CD4-positive, alpha-beta memory T cell (primary cell): ENCODE results near the gene NAA11. TPM values are rescaled to one million over a fixed set of nuclear protein-coding genes. Genes with fewer than 3 reads are reported as not detected.

ENCODE experiments used
- CTCF ChIA-PET: fragments of 350-600 bp; sonication (Branson Sonifier 250); formaldehyde crosslinking; loops from one replicate; lab custom pipeline; 2021; ENCODE audit warnings: inconsistent platforms; ENCODE audit not compliant: partially characterized antibody; lab: Charles Lee
- POLR2A ChIA-PET: fragments of 350-600 bp; sonication (Branson Sonifier 250); formaldehyde crosslinking; loops from one replicate; lab custom pipeline; 2021; ENCODE audit not compliant: partially characterized antibody; lab: Charles Lee
- DNase-seq, 5 donors: peaks; one replicate each; pipeline versions ENCODE4 v3.0.0 to v3.0.0-alpha.2; 2020 to 2022; ENCODE audit warnings: mixed read lengths in 1 of 5
- H3K27ac ChIP-seq: one replicate; pipeline ENCODE4 v1.7.0; 2013; ENCODE audit warnings: low read depth, low read length
- H3K27me3 ChIP-seq: 2 replicates; pipeline ENCODE4 v1.7.0; 2013; ENCODE audit warnings: mild to moderate bottlenecking, low read length, moderate library complexity; ENCODE audit not compliant: insufficient read depth
- H3K36me3 ChIP-seq: 2 replicates; pipeline ENCODE4 v1.7.0; 2013; ENCODE audit warnings: mild to moderate bottlenecking, low read length, moderate library complexity; ENCODE audit not compliant: insufficient read depth
- H3K4me1 ChIP-seq: 2 replicates; pipeline ENCODE4 v1.7.0; 2013; ENCODE audit warnings: mild to moderate bottlenecking, low read length, moderate library complexity; ENCODE audit not compliant: insufficient read depth
- H3K4me3 ChIP-seq, 2 donors: one replicate each; pipeline ENCODE4 v1.7.0; 2013; ENCODE audit warnings: low read length in 2 of 2, mild to moderate bottlenecking in 1 of 2
- H3K9me3 ChIP-seq, 2 donors: one replicate each; pipeline ENCODE4 v1.7.0; 2013; ENCODE audit warnings: low read length in 2 of 2, control low read depth in 1 of 2; ENCODE audit not compliant: control insufficient read depth in 1 of 2
- H3K27ac Mint-ChIP-seq, 7 donors: one replicate each; pipeline ENCODE4 v1.8.0; 2020 to 2021; ENCODE audit warnings: mixed read lengths in 7 of 7, mild to moderate bottlenecking in 6 of 7, inconsistent platforms in 3 of 7, moderate library complexity in 3 of 7
- H3K27me3 Mint-ChIP-seq, 2 donors: one replicate each; pipeline ENCODE4 v1.8.0; 2020 to 2021; ENCODE audit warnings: mixed read lengths in 2 of 2
- H3K36me3 Mint-ChIP-seq, 2 donors: one replicate each; pipeline ENCODE4 v1.8.0; 2020 to 2021; ENCODE audit warnings: mixed read lengths in 2 of 2, inconsistent platforms in 1 of 2, mild to moderate bottlenecking in 1 of 2
- H3K4me1 Mint-ChIP-seq, 4 donors: one replicate each; pipeline ENCODE4 v1.8.0; 2020 to 2021; ENCODE audit warnings: mixed read lengths in 4 of 4, mild to moderate bottlenecking in 1 of 4
- H3K4me3 Mint-ChIP-seq, 8 donors: one replicate each; pipeline ENCODE4 v1.8.0; 2020 to 2021; ENCODE audit warnings: mixed read lengths in 8 of 8, mild to moderate bottlenecking in 7 of 8, moderate library complexity in 6 of 8, inconsistent platforms in 3 of 8
- H3K9me3 Mint-ChIP-seq, 8 donors: one replicate each; pipeline ENCODE4 v1.8.0; 2020 to 2021; ENCODE audit warnings: mixed read lengths in 8 of 8, mild to moderate bottlenecking in 5 of 8, inconsistent platforms in 3 of 8, moderate library complexity in 1 of 8
- intact Hi-C: fragments of 100-400 bp; cut with micrococcal nuclease; formaldehyde crosslinking; loops from one replicate; pipeline ENCODE4 v1.15.1; 2023
- polyA plus RNA-seq, 2 donors: library from polyadenylated mRNA; unstranded; fragments of 300-500 nt; fragmentation: Illumina TruSeq; gene quantifications; one replicate each; pipeline ENCODE4 v1.2.3, GENCODE V29; 2021
- total RNA-seq, 2 experiments: library from RNA; stranded (reverse); gene quantifications; one replicate each; pipeline ENCODE4 v1.2.3, GENCODE V29; 2021

Gene NAA11
- total and polyA plus RNA-seq, 4 experiments from 2014 or later, result not detected

GRCh38 chr4:79357365-79357764 lies 31.5 kb upstream of the NAA11 start:
- Mint-ChIP-seq H3K9me3 (no peaks in the 10 kb centered on the region), H3K4me3 (no peak overlapping the region), H3K36me3 (no peaks in the 10 kb centered on the region), H3K27me3 (no peaks in the 10 kb centered on the region), H3K4me1 (no peaks in the 10 kb centered on the region), H3K27ac (no peak overlapping the region)
- Histone ChIP-seq H3K36me3 (no peaks in the 10 kb centered on the region), H3K4me1 (no peaks in the 10 kb centered on the region), H3K27ac (no peak overlapping the region), H3K9me3 (no peaks in the 10 kb centered on the region), H3K4me3 (no peak overlapping the region), H3K27me3 (no peaks in the 10 kb centered on the region)
- ChIA-PET POLR2A (no interaction called here), CTCF (no interaction called here)
- intact Hi-C loops, result no loop called here
- DNase-seq, result no peak

- ChIA-PET POLR2A (no interaction called here), CTCF (no interaction called here)
- Mint-ChIP-seq H3K27ac (no peak overlapping the region), H3K4me1 (no peaks in the 10 kb centered on the region), H3K9me3 (peaks cover 2 to 9% (median 6%) of the 10 kb centered on the region in 8 donors), H3K36me3 (no peaks in the 10 kb centered on the region), H3K4me3 (no peak overlapping the region), H3K27me3 (peaks cover 0 to 1% of the 10 kb centered on the region in 2 donors)
- intact Hi-C loops, result no loop called here
- no peaks in the 10 kb centered on the region for H3K4me1 ChIP-seq
- H3K27ac ChIP-seq, result no peak overlapping the region
- no peaks in the 10 kb centered on the region for H3K36me3 ChIP-seq
- no peak for DNase-seq
- no peaks in the 10 kb centered on the region for H3K9me3 ChIP-seq
- H3K4me3 ChIP-seq, result no peak overlapping the region
- no peaks in the 10 kb centered on the region for H3K27me3 ChIP-seq
Observed at GRCh38 chr4:79353075-79353474, 27.2 kb upstream of the NAA11 start.

- Mint-ChIP-seq H3K27me3 (peaks cover 0 to 3% of the 10 kb centered on the region in 2 donors), H3K4me3 (no peak overlapping the region), H3K36me3 (no peaks in the 10 kb centered on the region), H3K27ac (no peak overlapping the region), H3K9me3 (peaks cover 2 to 22% (median 13%) of the 10 kb centered on the region in 8 donors), H3K4me1 (no peaks in the 10 kb centered on the region)
- Histone ChIP-seq H3K27me3 (no peaks in the 10 kb centered on the region), H3K36me3 (no peaks in the 10 kb centered on the region), H3K4me3 (no peak overlapping the region), H3K27ac (no peak overlapping the region), H3K4me1 (no peaks in the 10 kb centered on the region), H3K9me3 (no peaks in the 10 kb centered on the region)
- no peak for DNase-seq
- ChIA-PET CTCF (no interaction called here), POLR2A (no interaction called here)
- intact Hi-C loops, result no loop called here
Observed at GRCh38 chr4:79348405-79348804, 22.5 kb upstream of the NAA11 start.

GRCh38 chr4:79341893-79342653 lies 16.2 kb upstream of the NAA11 start:
- CTCF ChIA-PET, result no interaction called here

GRCh38 chr4:79340568-79340967 lies 14.7 kb upstream of the NAA11 start:
- Mint-ChIP-seq H3K27ac (no peak overlapping the region), H3K27me3 (no peaks in the 10 kb centered on the region)
- POLR2A ChIA-PET, result no interaction called here

More at GRCh38 chr4:79341893-79342653, 16.2 kb upstream of the NAA11 start:
- no peaks in the 10 kb centered on the region for H3K27me3 ChIP-seq
- peaks cover 0 to 3% of the 10 kb centered on the region in 2 donors for H3K9me3 ChIP-seq
- intact Hi-C loops, result no loop called here
- Mint-ChIP-seq H3K4me1 (no peaks in the 10 kb centered on the region), H3K4me3 (no peak overlapping the region), H3K36me3 (no peaks in the 10 kb centered on the region), H3K27me3 (peaks cover 0 to 1% of the 10 kb centered on the region in 2 donors), H3K27ac (no peak overlapping the region), H3K9me3 (peaks cover 2 to 32% (median 17%) of the 10 kb centered on the region in 8 donors)
- no peak overlapping the region for H3K4me3 ChIP-seq
- no peaks in the 10 kb centered on the region for H3K4me1 ChIP-seq
- POLR2A ChIA-PET, result no interaction called here
- no peaks in the 10 kb centered on the region for H3K36me3 ChIP-seq
- no peak for DNase-seq
- H3K27ac ChIP-seq, result no peak overlapping the region

GRCh38 chr4:79338148-79338547 lies 12.3 kb upstream of the NAA11 start:
- Mint-ChIP-seq H3K36me3 (no peaks in the 10 kb centered on the region), H3K27ac (no peak overlapping the region), H3K9me3 (peaks cover 0 to 24% (median 14%) of the 10 kb centered on the region in 8 donors), H3K27me3 (no peaks in the 10 kb centered on the region), H3K4me1 (no peaks in the 10 kb centered on the region), H3K4me3 (no peak overlapping the region)
- no peak overlapping the region for H3K4me3 ChIP-seq
- no peak for DNase-seq
- peaks cover 0 to 3% of the 10 kb centered on the region in 2 donors for H3K9me3 ChIP-seq
- intact Hi-C loops, result no loop called here
- no peaks in the 10 kb centered on the region for H3K4me1 ChIP-seq
- POLR2A ChIA-PET, result no interaction called here
- no peak overlapping the region for H3K27ac ChIP-seq
- H3K36me3 ChIP-seq, result no peaks in the 10 kb centered on the region
- CTCF ChIA-PET, result no interaction called here
- no peaks in the 10 kb centered on the region for H3K27me3 ChIP-seq

More at GRCh38 chr4:79340568-79340967, 14.7 kb upstream of the NAA11 start:
- no peak overlapping the region for H3K4me3 Mint-ChIP-seq
- no peak overlapping the region for H3K4me3 ChIP-seq
- no peaks in the 10 kb centered on the region for H3K4me1 Mint-ChIP-seq
- intact Hi-C loops, result no loop called here
- CTCF ChIA-PET, result no interaction called here
- no peak for DNase-seq
- H3K36me3 ChIP-seq, result no peaks in the 10 kb centered on the region
- peaks cover 0 to 3% of the 10 kb centered on the region in 2 donors for H3K9me3 ChIP-seq
- no peaks in the 10 kb centered on the region for H3K4me1 ChIP-seq
- H3K27me3 ChIP-seq, result no peaks in the 10 kb centered on the region
- no peak overlapping the region for H3K27ac ChIP-seq
- H3K36me3 Mint-ChIP-seq, result no peaks in the 10 kb centered on the region
- H3K9me3 Mint-ChIP-seq, result peaks cover 0 to 27% (median 15%) of the 10 kb centered on the region in 8 donors

- ChIA-PET POLR2A (no interaction called here), CTCF (no interaction called here)
- no peaks in the 10 kb centered on the region for H3K27me3 Mint-ChIP-seq
- no peaks in the 10 kb centered on the region for H3K4me1 ChIP-seq
- peaks cover 0 to 5% (median 0%) of the 10 kb centered on the region in 8 donors for H3K9me3 Mint-ChIP-seq
- H3K9me3 ChIP-seq, result no peaks in the 10 kb centered on the region
- intact Hi-C loops, result no loop called here
- no peak for DNase-seq
- no peak overlapping the region for H3K4me3 ChIP-seq
- no peaks in the 10 kb centered on the region for H3K36me3 Mint-ChIP-seq
- no peak overlapping the region for H3K4me3 Mint-ChIP-seq
- no peak overlapping the region for H3K27ac Mint-ChIP-seq
- no peaks in the 10 kb centered on the region for H3K4me1 Mint-ChIP-seq
- H3K36me3 ChIP-seq, result no peaks in the 10 kb centered on the region
- no peak overlapping the region for H3K27ac ChIP-seq
- H3K27me3 ChIP-seq, result no peaks in the 10 kb centered on the region
Observed at GRCh38 chr4:79334783-79335182, 8.9 kb upstream of the NAA11 start.
